ENCODE results near the gene SIDT2. TPM values are rescaled to one million over a fixed set of nuclear protein-coding genes. Genes with fewer than 3 reads are reported as not detected.

Gene SIDT2
- total RNA-seq, 2 experiments from 2014 or later: 28.6 to 30.9 TPM

GRCh38 chr11:117195258-117195657, 16.7 kb downstream of the SIDT2 start:
- Mint-ChIP-seq H3K4me1 (peaks cover 7% of the 10 kb centered on the region), H3K27ac (peak overlapping the region; percentile 42), H3K4me3 (no peak overlapping the region), H3K27me3 (no peaks in the 10 kb centered on the region), H3K36me3 (ENCODE audit: low read depth) (no peaks in the 10 kb centered on the region), H3K9me3 (no peaks in the 10 kb centered on the region)
- ChIA-PET CTCF (interaction anchor here (1.0 to 1.5 kb wide), 4 partner anchors 10 to 15 kb away, joined by 3 to 5 read pairs (median 4); no protein-coding TSS in a partner anchor), POLR2A (no interaction called here)
- no peak for DNase-seq

- Mint-ChIP-seq H3K4me1 (peaks cover 7% of the 10 kb centered on the region), H3K36me3 (ENCODE audit: low read depth) (no peaks in the 10 kb centered on the region), H3K4me3 (no peak overlapping the region), H3K27me3 (no peaks in the 10 kb centered on the region), H3K9me3 (no peaks in the 10 kb centered on the region), H3K27ac (no peak overlapping the region)
- CTCF ChIA-PET: interaction anchor here (1.0 to 1.5 kb wide), 3 partner anchors 10 to 16 kb away, joined by 3 to 5 read pairs (median 3); no protein-coding TSS in a partner anchor
- no peak for DNase-seq
- POLR2A ChIA-PET: no interaction called here
Measured at GRCh38 chr11:117195761-117196160, 17.2 kb downstream of the SIDT2 start.

DNA sequence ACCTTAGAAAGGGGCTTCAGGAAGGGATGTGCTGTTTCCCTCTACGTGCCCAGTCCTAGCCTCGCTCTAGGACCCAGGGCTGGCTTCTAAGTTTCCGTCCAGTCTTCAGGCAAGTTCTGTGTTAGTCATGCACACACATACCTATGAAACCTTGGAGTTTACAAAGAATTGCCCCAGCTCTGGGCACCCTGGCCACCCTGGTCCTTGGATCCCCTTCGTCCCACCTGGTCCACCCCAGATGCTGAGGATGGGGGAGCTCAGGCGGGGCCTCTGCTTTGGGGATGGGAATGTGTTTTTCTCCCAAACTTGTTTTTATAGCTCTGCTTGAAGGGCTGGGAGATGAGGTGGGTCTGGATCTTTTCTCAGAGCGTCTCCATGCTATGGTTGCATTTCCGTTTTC, 18.5 kb downstream of the SIDT2 start:
- Mint-ChIP-seq H3K36me3 (ENCODE audit: low read depth) (no peaks in the 10 kb centered on the region), H3K4me3 (no peak overlapping the region), H3K9me3 (no peaks in the 10 kb centered on the region), H3K27ac (no peak overlapping the region), H3K4me1 (peaks cover 7% of the 10 kb centered on the region), H3K27me3 (no peaks in the 10 kb centered on the region)
- POLR2A ChIA-PET: no interaction called here
- CTCF ChIA-PET: interaction anchor here (0.5 to 1.2 kb wide), 2 partner anchors 17 to 173 kb away, joined by 3 to 13 read pairs; partner anchors contain the start of gene SIDT2
- DNase-seq: no peak

GRCh38 chr11:117197516-117198456, 19.2 kb downstream of the SIDT2 start:
- POLR2A ChIA-PET: no interaction called here
- Mint-ChIP-seq H3K4me3 (no peak overlapping the region), H3K36me3 (ENCODE audit: low read depth) (no peaks in the 10 kb centered on the region), H3K27me3 (no peaks in the 10 kb centered on the region), H3K27ac (no peak overlapping the region), H3K9me3 (no peaks in the 10 kb centered on the region), H3K4me1 (peaks cover 7% of the 10 kb centered on the region)
- no peak for DNase-seq
- CTCF ChIA-PET: interaction anchor here (0.5 to 1.2 kb wide), 3 partner anchors 18 to 173 kb away, joined by 3 to 13 read pairs (median 3); partner anchors contain the start of gene SIDT2

- H3K27ac Mint-ChIP-seq: no peak overlapping the region
- peaks cover 4% of the 10 kb centered on the region for H3K4me1 Mint-ChIP-seq
Measured at GRCh38 chr11:117198613-117199012, 20.1 kb downstream of the SIDT2 start.

GRCh38 chr11:117199053-117199915, 20.7 kb downstream of the SIDT2 start, which contains the start of gene TAGLN:
Gene TAGLN, plus strand, starts transcription at chr11:117199370. Its CDS starts 3,644 bp downstream, at chr11:117203014.
- Mint-ChIP-seq H3K27ac (no peak within 1 kb of the TSS), H3K9me3 (no peaks in the 10 kb centered on the region), H3K27me3 (no peaks in the 10 kb centered on the region), H3K36me3 (ENCODE audit: low read depth) (peaks cover 8% of the 10 kb centered on the region), H3K4me3 (no peak within 1 kb of the TSS), H3K4me1 (peaks cover 4% of the 10 kb centered on the region)
- ChIA-PET CTCF (interaction anchor here (0.5 to 0.9 kb wide), 2 partner anchors 29 to 61 kb away, joined by 3 read pairs; no protein-coding TSS in a partner anchor), POLR2A (no interaction called here)
- DNase-seq: no peak

More at GRCh38 chr11:117198613-117199012, 20.1 kb downstream of the SIDT2 start:
- Mint-ChIP-seq H3K9me3 (no peaks in the 10 kb centered on the region), H3K36me3 (ENCODE audit: low read depth) (peaks cover 4% of the 10 kb centered on the region), H3K4me3 (no peak overlapping the region), H3K27me3 (no peaks in the 10 kb centered on the region)
- no peak for DNase-seq
- POLR2A ChIA-PET: no interaction called here
- CTCF ChIA-PET: interaction anchor here (0.9 kb wide), 1 partner anchor 28 kb away, joined by 3 read pairs; no protein-coding TSS in a partner anchor

DNA sequence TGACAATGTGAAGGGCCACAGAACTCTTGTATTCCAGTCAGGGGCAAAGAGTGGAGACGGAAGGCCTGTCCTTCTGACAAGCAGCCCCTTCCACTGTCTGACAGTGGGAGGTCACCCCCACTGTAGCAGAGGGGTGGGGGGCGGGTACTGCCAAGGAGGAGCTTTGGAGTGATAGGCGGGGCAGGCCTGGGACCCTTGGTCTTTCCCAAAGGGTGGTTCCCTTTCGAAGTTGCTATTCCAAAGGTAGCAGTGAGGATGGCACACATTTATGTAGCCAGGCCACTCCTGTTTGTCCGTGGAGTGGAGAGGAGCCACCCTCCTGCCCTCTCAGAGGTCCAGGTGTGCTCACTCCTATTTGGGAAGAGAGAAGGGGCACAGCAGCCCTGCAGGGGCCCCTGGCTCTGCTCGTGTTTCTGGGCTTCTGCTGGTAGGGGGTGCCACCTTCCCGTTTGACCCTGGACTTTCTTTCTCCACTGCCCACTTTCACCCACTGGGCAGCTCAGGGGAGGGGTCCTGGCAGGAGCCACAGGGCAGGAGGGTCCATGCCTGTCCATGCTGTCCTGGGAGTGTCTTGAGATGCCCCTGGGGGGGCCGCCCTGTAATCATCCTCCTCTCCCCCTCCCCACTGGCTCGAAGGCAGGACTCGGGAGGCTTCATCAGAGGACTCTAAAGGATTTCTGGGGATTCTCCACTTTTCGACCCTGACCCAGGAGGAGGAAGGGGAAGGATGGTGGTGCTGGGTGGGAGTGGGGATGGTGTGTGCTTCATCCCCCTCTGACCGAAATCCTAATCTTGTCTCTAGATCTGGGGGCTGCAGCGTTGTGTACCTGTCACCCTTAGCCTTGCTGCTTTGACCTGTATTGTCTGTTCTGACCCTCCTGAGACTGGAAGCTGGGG, 21.6 kb downstream of the SIDT2 start:
- CTCF ChIA-PET: no interaction called here
- H3K4me1 Mint-ChIP-seq: peaks cover 2% of the 10 kb centered on the region

GRCh38 chr11:117200813-117201657, 22.5 kb downstream of the SIDT2 start:
- no peaks in the 10 kb centered on the region for H3K4me1 Mint-ChIP-seq
- ChIA-PET CTCF (interaction anchor here (3.2 kb wide), 1 partner anchor 20 kb away, joined by 15 read pairs; no protein-coding TSS in a partner anchor), POLR2A (no interaction called here)
- no peak overlapping the region for H3K4me3 Mint-ChIP-seq
- H3K36me3 Mint-ChIP-seq (ENCODE audit: low read depth): peaks cover 17% of the 10 kb centered on the region
- no peaks in the 10 kb centered on the region for H3K27me3 Mint-ChIP-seq
- no peak for DNase-seq
- H3K9me3 Mint-ChIP-seq: no peaks in the 10 kb centered on the region
- no peak overlapping the region for H3K27ac Mint-ChIP-seq

More for the DNA sequence above, 21.6 kb downstream of the SIDT2 start:
- H3K27me3 Mint-ChIP-seq: no peaks in the 10 kb centered on the region
- POLR2A ChIA-PET: no interaction called here
- no peak overlapping the region for H3K27ac Mint-ChIP-seq
- DNase-seq: no peak
- H3K9me3 Mint-ChIP-seq: no peaks in the 10 kb centered on the region
- peaks cover 13% of the 10 kb centered on the region for H3K36me3 Mint-ChIP-seq (ENCODE audit: low read depth)
- no peak overlapping the region for H3K4me3 Mint-ChIP-seq

DNA sequence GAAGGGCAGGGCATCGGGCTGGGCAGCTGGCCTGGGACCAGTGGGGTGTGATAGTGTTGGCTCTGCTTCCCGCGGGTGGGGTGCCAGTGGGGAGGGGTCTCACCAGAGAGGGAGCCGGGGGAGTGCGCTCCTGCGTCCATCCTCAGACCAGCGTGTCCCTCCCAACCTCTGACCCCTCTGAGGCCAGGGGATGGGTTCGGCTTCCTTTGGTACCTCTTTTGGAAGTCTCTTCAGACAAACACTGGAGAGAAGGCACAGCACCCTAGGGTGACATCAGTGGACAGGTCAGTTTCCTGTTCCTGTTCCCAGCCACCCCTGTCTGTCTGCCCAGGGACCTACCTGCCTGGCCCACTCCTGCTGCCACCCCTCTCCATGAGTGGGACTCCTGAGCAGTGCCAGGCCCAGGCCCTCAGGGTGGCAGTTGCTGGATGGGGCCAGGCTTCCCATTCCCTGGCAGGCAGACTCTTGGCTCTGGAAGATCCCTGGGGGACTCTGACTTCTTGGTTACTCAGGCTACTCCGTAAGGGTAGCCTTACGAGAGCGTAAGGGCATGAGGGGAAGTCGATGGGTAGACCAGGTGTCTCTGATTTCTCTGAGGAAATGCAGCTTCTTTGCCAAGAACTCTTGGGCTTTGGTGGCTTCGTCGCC, 23.2 kb downstream of the SIDT2 start:
- DNase-seq: no peak
- Mint-ChIP-seq H3K27me3 (no peaks in the 10 kb centered on the region), H3K4me3 (no peak overlapping the region), H3K36me3 (ENCODE audit: low read depth) (peaks cover 19% of the 10 kb centered on the region), H3K9me3 (no peaks in the 10 kb centered on the region), H3K27ac (peak overlapping the region; percentile 31), H3K4me1 (no peaks in the 10 kb centered on the region)
- CTCF ChIA-PET: interaction anchor here (1.4 to 3.2 kb wide), 3 partner anchors 20 to 30 kb away, joined by 3 to 15 read pairs (median 6); partner anchors contain the start of genes PCSK7 and RNF214
- POLR2A ChIA-PET: no interaction called here

DNA sequence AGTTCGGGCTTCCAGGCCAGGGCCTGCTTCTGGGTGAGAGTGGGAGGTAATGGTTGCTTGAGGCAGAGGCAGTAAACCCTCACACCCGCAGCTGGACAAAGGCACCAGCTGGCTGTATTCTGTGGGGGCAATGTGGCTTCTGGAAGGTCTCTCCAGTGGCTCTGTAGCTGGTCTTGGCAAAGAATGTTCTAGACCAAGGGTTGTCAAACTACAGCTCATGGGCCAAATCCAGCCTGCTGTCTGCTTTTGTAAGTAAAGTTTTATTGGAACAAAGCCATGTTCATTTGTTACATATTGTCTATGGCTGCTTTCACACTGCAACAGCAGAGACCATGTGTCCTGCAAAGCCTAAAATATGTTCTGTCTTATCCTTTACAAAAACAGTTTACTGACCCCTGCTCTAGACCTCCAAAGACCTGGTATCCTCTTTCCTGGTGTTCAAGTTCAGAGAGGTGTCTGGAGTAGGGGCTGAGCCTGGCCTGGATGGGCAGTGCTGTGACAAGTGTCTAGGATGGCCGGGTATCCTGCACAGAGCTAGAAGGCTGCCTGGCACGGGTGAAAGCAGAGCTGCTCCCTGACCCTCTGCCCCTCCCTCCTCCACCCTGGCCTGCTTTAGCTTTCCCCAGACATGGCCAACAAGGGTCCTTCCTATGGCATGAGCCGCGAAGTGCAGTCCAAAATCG, 24.0 kb downstream of the SIDT2 start:
- POLR2A ChIA-PET: no interaction called here
- Mint-ChIP-seq H3K27ac (peak overlapping the region; percentile 31), H3K4me1 (no peaks in the 10 kb centered on the region)

More for the DNA sequence above, 24.0 kb downstream of the SIDT2 start:
- CTCF ChIA-PET: interaction anchor here (0.7 to 3.2 kb wide), 5 partner anchors 9 to 31 kb away, joined by 3 to 15 read pairs (median 3); partner anchors contain the start of genes PCSK7 and RNF214
- Mint-ChIP-seq H3K9me3 (no peaks in the 10 kb centered on the region), H3K4me3 (no peak overlapping the region), H3K36me3 (ENCODE audit: low read depth) (peaks cover 19% of the 10 kb centered on the region), H3K27me3 (no peaks in the 10 kb centered on the region)
- no peak for DNase-seq

Measured in activated CD4-positive, alpha-beta T cell treated with anti-CD3 and anti-CD28 coated beads, Interleukin-2, amount 10 ng/mL, durations not matched to agents 7 days and 5 days (primary cell).